Chondrocyte (in vitro differentiated cells): ENCODE results near the gene ITPR1. TPM values are rescaled to one million over a fixed set of nuclear protein-coding genes. Genes with fewer than 3 reads are reported as not detected.

Source experiments
- DNase-seq: peaks from one replicate; pipeline ENCODE4 v3.0.0; 2021; ENCODE audit warnings: mixed read lengths, low spot score
- H3K27ac Mint-ChIP-seq: one replicate; pipeline ENCODE4 v1.8.0; 2021; ENCODE audit warnings: mild to moderate bottlenecking, moderate library complexity, mixed read lengths; ENCODE audit not compliant: unreplicated experiment
- H3K27me3 Mint-ChIP-seq: 2 replicates; pipeline ENCODE4 v1.8.0; 2021; ENCODE audit warnings: low read depth, mixed read lengths
- H3K36me3 Mint-ChIP-seq: 2 replicates; pipeline ENCODE4 v1.8.0; 2021; ENCODE audit warnings: low read depth, mixed read lengths
- H3K4me1 Mint-ChIP-seq: 2 replicates; pipeline ENCODE4 v1.8.0; 2021; ENCODE audit warnings: low read depth, mild to moderate bottlenecking, mixed read lengths
- H3K4me3 Mint-ChIP-seq: one replicate; pipeline ENCODE4 v1.8.0; 2021; ENCODE audit warnings: mild to moderate bottlenecking, moderate library complexity, mixed read lengths; ENCODE audit not compliant: unreplicated experiment
- H3K9me3 Mint-ChIP-seq: 2 replicates; pipeline ENCODE4 v1.8.0; 2021; ENCODE audit warnings: low read depth, mixed read lengths
- total RNA-seq: library from RNA; stranded (reverse); gene quantifications from 3 replicates; pipeline ENCODE4 v1.2.1, GENCODE V29; 2021
- TF ChIP-seq, protein P1 (sequence below): fragments of 200-600 bp; sonication (generic); IDR thresholded peaks from 2 replicates; pipeline ENCODE4 v1.5.0; 2021; ENCODE audit warnings: antibody characterized with exemption, mild to moderate bottlenecking, moderate library complexity

ITPR1 gene
- total RNA-seq, 1 donor from 2014 or later: 45.0 TPM

DNA sequence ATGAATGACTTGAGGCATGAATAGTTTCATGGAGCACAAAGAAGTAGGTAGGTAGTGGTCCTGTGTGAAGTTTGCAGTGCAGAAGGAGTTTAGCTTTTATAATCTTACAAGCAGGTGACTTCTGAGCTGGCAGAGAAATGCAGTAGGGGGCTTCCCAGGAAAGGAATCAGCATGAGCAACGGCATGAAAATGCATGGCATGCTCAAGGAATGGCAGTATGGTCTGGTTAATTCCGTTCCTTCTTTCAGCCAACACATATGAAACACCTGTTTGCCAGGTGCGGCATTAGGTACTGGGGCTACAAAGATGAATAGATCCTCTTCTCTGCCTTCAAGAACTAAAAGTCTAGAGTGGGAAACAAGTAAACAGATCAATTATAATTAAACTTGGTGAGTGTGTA is 348.1 kb downstream of the ITPR1 start:
- no peak overlapping the region for H3K27ac Mint-ChIP-seq
- no peak for DNase-seq

DNA sequence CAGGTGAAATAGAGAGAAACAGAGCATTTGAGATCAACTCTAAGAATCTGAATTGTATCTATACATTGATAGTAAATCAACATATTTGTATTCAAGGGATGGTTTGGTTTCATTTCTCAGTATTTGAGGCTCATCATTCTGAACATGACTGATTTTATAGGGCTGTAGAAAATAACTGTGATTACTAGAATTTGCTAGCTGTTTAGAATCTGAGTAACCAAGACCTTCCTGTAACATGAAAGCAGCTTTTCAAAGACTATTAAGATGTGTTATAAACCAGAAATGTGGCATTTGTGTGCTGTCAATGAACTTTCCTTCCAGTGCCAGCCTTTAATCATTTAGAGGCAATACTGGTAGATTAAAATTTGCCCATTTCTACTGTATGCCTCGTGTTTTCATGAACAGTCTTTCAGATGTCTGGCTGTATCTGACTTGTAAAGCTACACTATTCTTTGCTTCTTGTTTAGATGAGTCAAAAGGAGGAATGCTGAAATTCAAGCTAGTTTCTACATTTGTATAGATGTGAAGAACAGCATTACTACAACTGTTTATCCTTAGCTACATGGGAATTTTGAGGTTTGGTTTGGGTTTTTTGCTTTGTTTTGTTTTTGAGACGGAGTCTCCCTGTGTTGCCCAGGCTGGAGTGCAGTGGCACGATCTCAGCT is 348.8 kb downstream of the ITPR1 start:
- TF ChIP-seq, protein P1, sequence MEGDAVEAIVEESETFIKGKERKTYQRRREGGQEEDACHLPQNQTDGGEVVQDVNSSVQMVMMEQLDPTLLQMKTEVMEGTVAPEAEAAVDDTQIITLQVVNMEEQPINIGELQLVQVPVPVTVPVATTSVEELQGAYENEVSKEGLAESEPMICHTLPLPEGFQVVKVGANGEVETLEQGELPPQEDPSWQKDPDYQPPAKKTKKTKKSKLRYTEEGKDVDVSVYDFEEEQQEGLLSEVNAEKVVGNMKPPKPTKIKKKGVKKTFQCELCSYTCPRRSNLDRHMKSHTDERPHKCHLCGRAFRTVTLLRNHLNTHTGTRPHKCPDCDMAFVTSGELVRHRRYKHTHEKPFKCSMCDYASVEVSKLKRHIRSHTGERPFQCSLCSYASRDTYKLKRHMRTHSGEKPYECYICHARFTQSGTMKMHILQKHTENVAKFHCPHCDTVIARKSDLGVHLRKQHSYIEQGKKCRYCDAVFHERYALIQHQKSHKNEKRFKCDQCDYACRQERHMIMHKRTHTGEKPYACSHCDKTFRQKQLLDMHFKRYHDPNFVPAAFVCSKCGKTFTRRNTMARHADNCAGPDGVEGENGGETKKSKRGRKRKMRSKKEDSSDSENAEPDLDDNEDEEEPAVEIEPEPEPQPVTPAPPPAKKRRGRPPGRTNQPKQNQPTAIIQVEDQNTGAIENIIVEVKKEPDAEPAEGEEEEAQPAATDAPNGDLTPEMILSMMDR: no peak
- H3K9me3 Mint-ChIP-seq: no peaks in the 10 kb centered on the region
- H3K27me3 Mint-ChIP-seq: no peaks in the 10 kb centered on the region
- peaks cover 7% of the 10 kb centered on the region for H3K36me3 Mint-ChIP-seq
- H3K4me3 Mint-ChIP-seq: no peak overlapping the region
- H3K4me1 Mint-ChIP-seq: peaks cover 18% of the 10 kb centered on the region
- no peak overlapping the region for H3K27ac Mint-ChIP-seq
- no peak for DNase-seq

More for the DNA sequence above, 348.1 kb downstream of the ITPR1 start:
- Mint-ChIP-seq H3K9me3 (no peaks in the 10 kb centered on the region), H3K27me3 (no peaks in the 10 kb centered on the region), H3K4me3 (no peak overlapping the region), H3K4me1 (peaks cover 20% of the 10 kb centered on the region), H3K36me3 (peaks cover 7% of the 10 kb centered on the region)
- TF ChIP-seq, protein P1: no peak

DNA sequence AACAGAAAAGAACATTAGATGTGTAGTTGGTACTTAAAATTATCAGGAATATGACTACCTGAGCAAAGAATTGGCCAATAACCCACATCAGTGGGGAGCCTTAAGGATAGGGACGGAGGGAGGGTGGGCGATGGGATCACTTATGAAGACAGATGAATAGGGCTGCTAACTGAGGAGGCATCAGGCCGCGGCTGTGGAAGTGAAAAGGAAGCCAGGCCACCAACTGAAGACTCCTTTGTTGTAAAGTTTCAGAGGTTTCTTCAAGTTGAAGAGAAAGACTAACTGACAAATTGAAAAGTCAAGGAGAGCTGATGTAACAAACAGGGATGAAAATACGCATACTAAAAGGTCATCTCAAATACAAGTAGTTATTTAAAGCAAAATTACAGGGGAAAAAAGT is 350.5 kb downstream of the ITPR1 start:
- no peak for DNase-seq
- Mint-ChIP-seq H3K4me3 (no peak overlapping the region), H3K9me3 (no peaks in the 10 kb centered on the region), H3K36me3 (peaks cover 6% of the 10 kb centered on the region), H3K27ac (no peak overlapping the region), H3K4me1 (peaks cover 19% of the 10 kb centered on the region), H3K27me3 (no peaks in the 10 kb centered on the region)
- TF ChIP-seq, protein P1: no peak

DNA sequence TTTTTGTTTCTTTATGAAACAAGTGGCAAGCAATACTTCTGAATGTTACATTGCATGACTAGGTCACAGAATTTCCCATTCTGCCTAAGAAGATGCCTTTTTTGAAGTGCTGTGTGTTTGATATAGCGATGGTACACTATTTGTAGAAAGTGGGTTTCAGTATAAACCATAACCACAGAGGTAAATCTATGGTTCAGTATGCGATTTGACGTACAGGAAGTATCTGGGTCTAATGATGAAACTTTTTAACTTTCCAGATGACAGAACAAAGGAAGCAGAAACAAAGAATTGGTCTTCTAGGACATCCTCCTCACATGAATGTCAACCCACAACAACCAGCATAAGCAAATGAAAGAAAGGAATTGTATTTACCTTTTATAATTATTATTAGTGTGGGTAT is 352.7 kb downstream of the ITPR1 start:
- Mint-ChIP-seq H3K27ac (no peak overlapping the region), H3K4me1 (peaks cover 19% of the 10 kb centered on the region), H3K9me3 (no peaks in the 10 kb centered on the region), H3K4me3 (no peak overlapping the region), H3K27me3 (no peaks in the 10 kb centered on the region), H3K36me3 (peaks cover 6% of the 10 kb centered on the region)
- DNase-seq: no peak
- TF ChIP-seq, protein P1: no peak

DNA sequence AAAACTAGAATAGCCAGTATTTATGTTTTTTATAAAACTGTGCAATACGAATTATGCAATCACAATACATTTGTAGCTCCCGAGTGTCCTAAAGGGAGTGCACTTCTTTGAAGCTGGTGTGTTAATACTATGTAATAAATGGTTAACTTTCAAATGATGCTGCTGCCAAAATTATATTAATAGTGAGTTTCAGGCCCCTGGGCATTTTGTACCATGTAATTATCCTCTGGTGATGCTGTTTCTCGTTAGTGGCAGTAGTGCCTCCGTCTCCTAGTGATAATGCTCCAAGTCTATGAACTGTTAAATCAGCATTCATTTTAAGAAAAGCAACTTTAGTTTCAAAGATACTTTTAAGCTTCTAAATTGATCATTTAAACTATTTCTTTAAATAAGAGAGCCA is 353.4 kb downstream of the ITPR1 start:
- H3K27ac Mint-ChIP-seq: no peak overlapping the region
- H3K36me3 Mint-ChIP-seq: peaks cover 6% of the 10 kb centered on the region
- DNase-seq: no peak
- no peaks in the 10 kb centered on the region for H3K27me3 Mint-ChIP-seq
- no peaks in the 10 kb centered on the region for H3K9me3 Mint-ChIP-seq
- no peak overlapping the region for H3K4me3 Mint-ChIP-seq
- H3K4me1 Mint-ChIP-seq: peaks cover 12% of the 10 kb centered on the region
- TF ChIP-seq, protein P1: no peak
